Right renal pelvis (tissue), 4 donors: Measurements from ENCODE around the gene GGN. TPM values are rescaled to one million over a fixed set of nuclear protein-coding genes. Genes with fewer than 3 reads are reported as not detected.

Experiments
- DNase-seq, 4 donors: peaks; one replicate each; pipeline ENCODE4 v3.0.0-alpha.2; 2013; ENCODE audit warnings: low read depth in 4 of 4, low spot score in 3 of 4, missing footprints in 1 of 4
- polyA plus RNA-seq, 4 donors: library from polyadenylated mRNA; unstranded; fragments of 120-200 nt; gene quantifications; one replicate each; pipeline ENCODE4 v1.2.1, GENCODE V29; 2013; ENCODE audit not compliant: insufficient read length in 4 of 4

The GGN gene
- polyA plus RNA-seq, 4 donors: 0.51 to 1.0 (median 0.63) TPM

DNA sequence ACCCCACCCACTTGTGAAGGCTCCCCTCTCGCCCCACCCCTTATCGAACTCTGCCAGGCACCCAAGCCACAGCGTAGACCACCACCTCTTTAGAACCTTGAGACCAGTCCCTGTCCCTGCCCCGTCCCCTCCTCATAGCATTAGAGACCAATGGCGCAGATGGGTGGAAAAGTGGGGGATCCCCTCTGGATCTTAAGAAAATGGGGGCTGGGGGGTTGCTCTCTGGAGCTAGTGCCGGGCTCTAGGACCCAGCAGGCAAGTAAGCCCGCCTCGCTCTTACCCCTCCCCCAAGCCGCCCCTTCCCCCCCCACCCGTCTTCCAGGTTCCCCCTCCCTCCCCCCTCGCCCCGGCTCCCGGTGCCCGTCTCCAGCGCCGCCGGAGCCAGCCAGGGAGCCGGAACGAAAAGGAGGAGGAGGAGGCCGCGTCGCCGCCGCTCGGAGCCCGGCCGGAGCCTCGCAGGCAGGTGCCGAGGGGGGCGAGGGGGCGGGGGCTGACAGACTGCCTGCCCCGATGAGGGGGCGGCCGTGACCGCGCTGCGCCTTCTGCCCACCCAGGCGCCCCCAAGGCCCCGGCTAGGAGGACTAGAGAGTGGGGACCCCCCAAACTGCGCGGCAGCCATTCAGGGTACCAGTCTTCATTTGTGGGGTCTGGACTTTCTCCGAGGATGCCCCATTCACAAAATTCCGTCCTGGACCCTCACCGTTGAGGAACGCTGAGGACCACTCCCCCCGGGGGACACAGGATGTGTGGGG is 691 bp upstream of the GGN start, which contains the start of gene SPRED3:
Gene SPRED3, plus strand, starts transcription at position 349 of the 752 bp plus-strand sequence. CDS start 1,606 bp downstream, outside the sequence.
- DNase-seq: no peak

DNA sequence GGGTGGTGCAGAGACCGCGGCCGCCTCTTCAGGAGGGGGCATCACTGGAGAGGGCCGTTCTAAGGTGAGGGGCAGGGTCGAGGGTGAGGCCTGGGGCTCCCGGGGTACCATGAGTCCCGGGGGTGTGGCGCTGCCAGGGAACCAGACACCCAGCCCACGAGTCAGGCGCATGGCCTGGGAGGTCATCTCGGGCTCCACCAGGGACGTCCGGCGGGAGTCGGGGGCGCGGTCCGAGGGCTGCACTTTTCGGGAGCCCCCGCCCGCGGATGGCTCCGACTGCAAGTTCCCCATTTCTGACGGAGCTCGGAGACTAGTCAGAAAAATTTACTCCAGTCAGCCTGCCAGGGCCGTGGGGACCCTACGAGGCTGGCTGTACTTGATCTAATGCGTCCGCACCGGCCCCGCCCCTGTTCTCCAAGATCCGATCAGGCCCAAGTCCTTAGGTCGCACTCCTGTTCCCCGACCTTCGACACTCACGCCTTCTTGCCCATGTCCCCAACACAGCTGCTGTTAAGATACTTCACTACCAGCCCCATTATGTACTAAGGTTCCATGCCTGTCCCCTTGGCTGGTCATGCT is 774 bp downstream of the GGN start:
- no peak for DNase-seq

DNA sequence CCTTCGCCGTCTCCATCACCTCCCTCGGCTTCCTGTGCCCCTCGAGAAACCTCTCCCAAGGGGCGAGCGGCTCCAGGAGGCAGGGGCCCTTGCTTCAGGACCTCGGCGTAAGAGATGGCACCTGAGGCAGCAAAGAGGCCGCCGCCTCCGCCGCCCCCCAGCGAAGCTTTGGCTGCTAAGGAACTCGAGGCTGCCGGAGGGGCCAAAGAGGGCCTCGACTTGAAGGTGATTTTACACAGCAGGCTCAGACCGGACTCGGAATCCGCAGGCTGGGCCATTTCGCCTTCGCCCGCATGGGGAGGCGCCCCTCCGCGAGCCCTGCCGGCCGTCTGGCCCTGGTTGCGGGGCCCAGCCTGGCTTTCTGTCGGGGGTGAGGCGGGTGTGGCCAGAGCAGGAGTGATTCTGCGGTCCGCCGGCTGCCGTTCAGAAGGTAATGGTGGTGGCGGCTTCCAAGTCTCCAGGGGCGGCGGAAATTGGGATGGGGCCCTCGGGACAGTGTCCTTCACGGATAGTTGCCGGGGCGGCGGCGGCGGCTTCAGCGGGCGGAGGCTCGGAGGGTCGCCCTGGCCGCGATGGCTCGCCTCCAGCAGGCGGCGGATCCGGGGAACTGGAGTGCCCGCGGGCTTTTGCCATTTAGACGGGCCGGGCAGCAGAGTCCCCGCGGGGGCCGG is 1.4 kb downstream of the GGN start:
- DNase-seq: no peak

GRCh38 chr19:38385804-38386257 is 2.0 kb downstream of the GGN start:
- DNase-seq: no peak

DNA sequence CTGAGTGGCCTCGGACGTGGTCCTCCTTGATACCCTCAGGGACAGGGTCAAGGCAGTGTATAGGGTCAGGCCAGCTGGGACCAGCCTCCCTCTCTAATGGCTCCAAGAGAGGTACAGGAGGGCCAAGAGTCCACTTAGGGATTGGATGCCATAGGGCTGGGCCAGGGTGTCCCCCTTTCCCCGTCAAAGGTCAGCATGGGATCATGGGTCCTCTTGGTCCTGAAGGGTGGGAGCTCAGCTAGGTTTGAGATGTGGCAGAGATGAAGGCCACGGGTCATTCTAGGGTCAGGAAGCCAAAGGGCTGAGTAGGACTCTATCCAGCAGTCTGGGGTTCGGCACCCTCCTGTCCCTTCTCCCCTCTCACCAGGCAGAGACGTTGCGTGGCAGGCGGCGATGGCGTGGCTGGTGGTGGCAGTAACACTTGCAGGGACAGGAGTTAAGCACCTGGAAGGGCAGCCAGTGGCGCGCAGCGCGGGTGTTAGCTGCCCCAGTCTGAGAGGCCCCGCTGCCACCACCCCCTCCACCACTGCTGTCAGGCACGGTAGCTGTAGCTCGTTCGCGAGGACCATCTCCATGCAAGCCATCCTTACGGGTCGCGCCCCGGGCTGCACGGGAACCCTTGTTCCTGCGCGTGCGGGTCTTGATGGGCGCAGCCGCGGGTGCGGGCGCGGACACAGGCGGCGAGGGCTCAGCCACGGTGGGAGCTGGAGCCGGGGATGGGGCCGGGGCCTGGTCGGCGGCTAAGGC is 2.6 kb downstream of the GGN start:
- no peak for DNase-seq

GRCh38 chr19:38384209-38385027 is 3.4 kb downstream of the GGN start:
- no peak for DNase-seq

DNA sequence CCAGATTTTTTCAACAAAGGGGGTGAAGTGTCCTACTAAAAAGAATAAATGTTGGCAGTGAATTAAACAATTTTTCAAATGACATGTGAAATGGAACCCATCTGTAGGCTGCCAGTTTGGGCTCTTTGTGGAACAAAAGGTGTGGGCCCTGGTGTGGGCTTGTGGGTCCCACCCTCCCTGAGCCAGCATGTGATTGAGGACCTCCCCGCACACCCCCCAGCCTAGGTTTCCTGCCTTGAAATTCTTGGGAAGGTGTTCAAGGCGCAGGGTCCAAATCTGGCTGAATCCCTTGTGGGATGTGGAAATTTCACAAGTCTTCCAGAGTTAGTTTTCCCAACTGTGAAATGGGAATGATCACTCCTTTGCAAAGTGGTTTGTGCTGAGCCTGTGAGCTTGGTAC is 4.1 kb downstream of the GGN start:
- no peak for DNase-seq

- no peak for DNase-seq
These were observed 4.7 kb downstream of the GGN start for GRCh38 chr19:38383184-38383583.

- DNase-seq: no peak
These were observed 6.7 kb downstream of the GGN start for GRCh38 chr19:38381138-38381537.

DNA sequence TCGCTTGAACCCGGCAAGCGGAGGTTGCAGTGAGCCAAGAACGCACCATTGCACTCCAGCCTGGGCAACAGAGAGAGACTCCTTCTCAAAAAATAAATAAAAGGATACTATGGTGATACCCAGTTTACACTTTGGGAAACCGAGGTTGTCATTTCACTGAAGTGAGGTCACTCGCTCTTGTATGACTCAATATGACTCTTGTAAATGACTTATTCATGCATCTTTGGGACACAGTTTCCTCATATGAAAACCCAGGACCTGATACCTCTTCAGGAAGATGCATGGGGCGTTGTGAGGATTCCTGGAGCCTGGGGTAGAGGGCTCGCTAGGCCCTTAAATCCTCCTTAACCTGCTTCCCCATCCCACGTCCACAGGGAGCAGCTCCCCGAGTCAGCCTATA is 9.0 kb downstream of the GGN start:
- DNase-seq: no peak

DNA sequence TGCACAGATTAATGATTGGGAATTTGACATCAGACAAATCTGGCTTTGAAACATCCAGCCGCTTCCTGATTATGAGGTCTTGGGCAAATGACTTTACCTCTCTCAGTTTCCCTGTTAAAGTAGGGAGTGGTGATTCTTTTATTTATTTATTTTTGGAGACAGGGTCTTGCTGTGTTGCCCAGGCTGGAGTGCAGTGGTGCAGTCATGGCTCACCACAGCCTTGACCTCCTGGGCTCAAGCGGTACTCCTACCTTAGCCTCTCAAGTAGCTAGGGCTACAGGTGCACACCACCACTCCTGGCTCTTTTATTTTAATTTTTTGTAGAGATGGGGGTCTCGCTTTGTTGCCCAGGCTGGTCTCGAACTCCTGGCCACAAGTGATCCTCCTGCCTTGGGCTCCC is 10.8 kb downstream of the GGN start:
- no peak for DNase-seq

DNA sequence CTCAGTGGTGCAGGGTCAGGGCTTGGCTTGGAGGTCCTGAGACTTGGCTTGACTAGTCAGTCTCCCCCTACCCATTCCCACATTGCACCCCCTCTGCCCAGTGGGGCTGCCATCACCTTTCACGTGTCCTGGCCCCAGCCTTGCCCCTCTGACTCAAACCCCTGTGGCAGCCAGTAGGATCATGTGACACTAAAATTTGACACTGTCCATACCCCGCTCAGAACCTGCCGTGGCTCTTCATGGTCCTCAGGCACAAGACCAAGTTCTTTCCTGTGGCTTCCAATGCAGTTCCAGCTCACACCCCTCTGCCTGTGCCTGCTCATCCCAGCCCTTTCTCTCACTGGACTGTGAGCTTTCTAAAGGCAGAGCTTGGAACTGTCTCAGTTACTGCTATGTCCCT is 11.3 kb downstream of the GGN start:
- DNase-seq: no peak

DNA sequence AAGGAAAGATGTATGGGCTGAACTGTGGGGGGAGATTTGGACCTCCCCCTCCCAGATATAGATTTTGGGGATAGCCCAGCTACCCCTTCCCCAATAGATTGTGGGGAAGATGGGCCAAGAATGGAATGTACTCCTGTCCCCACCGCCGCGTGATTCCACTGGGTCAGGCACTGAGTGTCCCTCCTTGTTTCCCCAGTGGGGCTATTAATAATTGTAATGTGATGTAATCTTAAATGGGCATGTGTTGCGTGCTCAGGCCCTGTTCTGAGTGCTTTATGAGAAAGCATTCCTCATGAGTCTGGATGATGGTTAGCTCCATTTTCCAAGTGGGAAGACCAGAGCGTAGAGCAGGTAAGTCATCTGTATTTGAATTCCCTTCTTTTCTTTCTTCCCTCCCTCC is 12.1 kb downstream of the GGN start:
- no peak for DNase-seq

DNA sequence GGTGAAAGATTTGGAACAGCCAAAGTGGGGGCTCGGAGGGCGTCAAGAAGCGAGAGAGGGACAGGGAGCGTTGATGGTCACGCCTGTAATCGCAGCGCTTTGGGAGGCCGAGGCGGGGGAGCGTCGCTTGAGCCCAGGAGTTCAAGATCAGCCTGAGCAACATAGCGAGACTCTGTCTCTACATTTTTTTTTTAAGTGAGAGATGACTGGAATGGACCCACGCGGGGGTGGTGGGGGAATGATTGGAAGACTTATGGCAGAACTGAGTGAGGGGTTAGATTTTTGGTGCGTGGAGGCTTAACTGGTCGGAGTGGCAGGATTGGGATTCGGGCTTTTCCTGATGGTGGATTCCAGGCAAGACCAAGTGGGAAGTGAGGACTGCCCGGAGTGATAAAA is 12.7 kb downstream of the GGN start:
- DNase-seq: no peak

- peak; percentile 97 to 98 (median 98) for DNase-seq
These were observed 13.3 kb downstream of the GGN start, which contains the start of gene PSMD8 for GRCh38 chr19:38374332-38375097. PSMD8 (plus strand) TSS chr19:38374571; CDS start chr19:38374602, 31 bp downstream.

GRCh38 chr19:38373907-38374331 is 13.9 kb downstream of the GGN start:
- DNase-seq: no peak

- no peak for DNase-seq
These were observed 16.8 kb downstream of the GGN start for GRCh38 chr19:38371081-38371480.

DNA sequence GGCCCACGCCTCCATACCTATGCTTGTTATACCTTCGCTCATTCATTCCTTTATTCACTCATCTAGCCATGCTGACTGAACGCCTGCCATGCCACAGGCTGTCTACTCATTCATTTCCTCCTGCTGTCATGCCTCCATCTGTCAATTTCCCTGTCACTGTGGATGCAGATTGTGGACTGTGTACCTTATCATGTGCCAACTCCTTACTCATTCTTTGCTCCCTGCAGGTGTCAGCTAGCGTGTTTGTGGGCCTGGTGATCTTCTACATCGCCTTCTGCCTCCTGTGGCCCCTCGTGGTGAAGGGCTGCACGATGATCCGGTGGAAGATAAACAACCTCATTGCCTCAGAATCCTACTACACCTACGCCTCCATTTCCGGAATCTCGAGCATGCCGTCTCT is 17.5 kb downstream of the GGN start:
- no peak for DNase-seq

DNA sequence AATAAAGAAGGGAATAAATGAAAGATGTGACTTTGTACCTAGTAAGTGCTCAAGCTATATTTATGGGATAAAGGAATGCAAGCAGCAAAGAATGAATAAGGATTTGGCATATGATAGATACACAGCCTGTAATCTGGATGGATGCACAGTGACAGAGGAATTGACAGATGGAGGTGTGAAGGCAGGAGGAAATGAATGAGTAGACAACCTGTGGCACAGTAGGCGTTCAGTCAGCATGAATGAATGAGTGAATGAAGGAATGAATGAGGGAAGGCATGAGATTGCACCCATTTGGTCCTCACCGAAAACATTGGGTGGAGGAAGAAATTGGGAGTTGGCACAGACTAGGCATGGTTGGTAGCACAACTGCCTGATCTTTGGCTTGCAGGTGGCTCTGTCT is 18.2 kb downstream of the GGN start:
- DNase-seq: no peak
